ENCODE measurements around the gene NPB.

The NPB gene

DNA sequence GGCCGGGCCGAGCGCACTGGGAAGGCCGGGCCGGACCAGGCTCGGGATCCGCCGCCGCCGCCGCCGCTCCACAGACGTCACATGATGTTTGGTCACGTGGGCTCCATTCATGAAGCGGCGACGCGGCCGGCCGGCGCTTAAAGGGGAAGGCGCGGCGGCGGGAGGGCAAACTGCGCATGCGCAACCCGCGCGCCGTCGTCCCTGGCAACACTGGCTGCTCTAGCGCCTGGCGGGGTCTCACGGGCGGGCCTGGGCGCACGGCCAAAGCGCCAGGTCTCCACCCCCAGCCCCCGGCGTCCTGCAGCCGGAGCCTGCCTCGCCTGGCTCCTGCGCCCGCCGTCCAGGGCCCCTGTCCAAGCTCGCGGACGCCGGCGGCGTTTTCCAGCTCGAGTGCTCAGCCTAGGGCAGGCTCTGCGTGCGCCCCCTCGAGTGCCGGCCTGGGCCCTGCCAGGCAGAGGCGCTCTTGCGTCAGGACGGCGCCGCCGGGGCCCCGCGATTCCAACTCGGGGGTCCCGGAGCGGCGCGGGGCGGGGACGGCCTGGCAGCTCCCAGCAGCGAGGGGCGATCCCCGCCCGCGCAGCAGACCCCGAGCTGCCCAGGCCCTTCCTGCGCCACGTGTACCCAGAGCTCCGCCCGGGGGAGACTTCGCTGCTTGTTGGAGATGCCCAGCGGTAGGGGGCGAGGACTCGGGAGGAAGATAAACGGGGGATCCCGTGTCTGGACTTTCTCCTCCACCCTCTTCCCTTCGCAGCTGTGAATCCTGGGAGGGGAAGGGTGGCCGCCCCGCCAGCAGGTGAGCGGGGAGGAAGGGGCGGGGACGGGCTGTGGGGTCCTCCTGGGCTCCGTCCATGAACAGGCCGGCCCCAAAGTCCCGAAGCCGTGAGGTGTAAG, 25.9 kb downstream of the NPB start, which contains the start of gene MAFG:
Gene MAFG (minus strand): TSS at position 83 of the 891 bp plus-strand sequence. CDS start 4,550 bp downstream, outside the sequence.
- DNase-seq = peak; percentile 43

DNA sequence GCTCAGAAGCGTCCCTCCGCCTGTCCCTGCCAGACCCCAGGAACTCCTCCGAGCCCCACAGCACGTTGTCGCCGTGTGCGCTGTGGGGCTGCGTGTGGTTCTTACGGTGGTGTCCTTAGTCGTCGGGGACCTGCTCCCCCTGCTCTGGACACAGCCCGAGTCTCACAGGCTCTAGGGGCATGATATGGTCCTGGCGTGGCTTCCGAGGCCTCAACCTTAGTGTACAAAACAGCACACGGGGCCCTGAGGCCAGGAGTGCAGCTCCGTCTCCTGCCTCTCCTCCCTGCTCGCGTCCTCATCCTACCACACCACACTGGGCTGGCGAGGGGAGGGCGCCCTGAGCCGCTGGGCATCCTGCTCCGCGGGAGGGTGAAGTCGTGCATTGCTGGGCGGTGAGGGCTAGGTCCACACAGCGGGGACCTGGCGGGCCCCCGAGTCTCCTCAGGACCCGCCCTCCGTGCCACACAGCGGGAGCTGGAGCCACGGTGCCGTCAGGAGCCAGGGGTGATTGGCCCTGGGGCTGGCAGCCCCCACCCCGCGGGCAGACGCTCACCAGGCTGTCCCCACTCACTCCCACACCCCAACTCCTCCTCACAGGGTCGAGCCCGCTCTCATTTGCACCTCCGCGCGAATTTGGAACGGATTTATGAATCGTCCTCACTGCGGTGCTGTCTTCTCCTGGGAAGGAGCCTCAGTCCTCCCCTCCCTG, 26.7 kb downstream of the NPB start:
- no peak for DNase-seq

DNA sequence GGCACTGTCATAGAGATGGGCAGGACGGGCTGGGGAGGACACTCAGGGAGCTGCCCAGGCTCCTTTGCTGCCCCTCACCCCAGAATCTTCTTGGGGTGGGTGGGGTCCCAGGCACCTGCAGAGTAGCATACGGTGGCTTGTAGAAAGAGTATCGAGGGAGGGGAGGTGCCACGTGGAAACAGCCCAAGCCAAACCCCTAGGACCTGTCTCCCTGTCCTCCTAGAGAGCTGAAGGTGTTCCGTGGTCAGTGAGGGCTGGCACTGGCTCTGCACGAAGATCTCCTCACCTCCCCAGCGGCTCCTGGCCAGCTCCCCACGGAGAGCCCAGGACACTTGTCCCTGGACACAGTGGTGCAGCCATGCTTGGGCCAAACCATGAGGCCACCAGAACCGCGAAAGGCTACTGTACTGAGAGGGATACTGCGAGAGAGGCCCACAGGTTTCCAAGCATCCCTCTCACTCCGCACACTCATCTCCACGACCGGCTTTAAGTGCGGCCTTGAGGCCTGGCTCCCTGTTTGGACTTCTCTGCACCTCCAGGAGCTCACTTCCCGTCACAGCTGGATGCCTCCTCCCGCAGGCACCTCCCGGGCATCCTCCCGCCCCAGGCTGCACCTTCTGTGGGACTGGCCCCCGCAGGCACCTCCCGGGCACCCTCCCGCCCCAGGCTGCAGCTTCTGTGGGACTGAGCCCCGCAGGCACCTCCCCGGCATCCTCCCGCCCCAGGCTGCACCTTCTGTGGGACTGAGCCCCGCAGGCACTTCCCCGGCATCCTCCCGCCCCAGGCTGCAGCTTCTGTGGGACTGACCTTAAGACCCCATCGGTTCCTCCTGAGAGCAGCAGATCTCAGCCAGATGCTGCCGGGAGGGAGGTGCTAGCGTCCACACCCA, 27.5 kb downstream of the NPB start:
- no peak for DNase-seq

DNA sequence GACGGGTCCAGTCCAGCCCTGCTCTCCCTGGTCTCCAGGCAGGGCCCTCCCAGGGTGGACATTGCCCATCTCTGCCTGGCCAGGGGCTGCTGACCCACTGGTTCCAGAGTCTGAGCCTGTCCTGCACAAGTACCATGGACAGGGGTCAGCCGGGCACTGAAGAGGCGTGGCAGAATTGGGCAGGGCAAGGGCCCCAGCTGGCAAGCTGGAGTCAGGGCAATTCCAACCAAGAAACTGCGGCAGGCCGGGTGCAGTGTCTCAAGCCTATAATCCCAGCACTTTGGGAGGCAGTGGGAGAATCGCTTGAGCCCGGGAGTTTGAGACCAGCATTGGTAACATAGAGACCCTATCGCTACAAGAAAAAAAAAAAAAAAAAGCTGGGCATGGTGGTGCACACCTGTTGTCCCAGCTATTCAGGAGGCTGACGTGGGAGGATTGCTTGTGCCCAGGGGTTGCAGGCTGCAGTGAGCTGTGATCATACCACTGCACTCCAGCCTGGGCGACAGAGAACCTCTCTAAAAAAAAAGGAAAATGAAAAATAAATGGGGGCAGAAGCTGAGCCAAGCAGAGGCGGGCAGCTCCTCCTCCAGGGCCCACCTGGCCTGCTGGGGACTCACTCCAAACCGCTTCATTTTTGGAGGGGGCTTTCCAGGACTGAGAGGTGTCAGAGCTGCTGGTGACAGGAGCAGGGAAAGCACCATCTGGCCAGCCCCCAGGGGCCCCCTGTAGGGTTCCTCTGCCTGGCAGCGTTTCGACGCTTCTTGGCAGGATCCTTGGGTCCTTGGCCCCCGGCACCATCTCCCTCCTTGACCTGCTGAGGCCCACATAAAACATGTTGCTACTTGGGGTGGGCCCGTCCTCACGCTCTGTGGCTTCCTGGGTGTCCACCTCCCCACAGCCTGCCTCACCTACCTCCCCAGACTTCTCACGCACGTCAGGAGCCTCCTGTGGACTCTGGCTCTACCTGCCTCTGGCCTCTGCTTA, 28.4 kb downstream of the NPB start:
- DNase-seq = no peak

DNA sequence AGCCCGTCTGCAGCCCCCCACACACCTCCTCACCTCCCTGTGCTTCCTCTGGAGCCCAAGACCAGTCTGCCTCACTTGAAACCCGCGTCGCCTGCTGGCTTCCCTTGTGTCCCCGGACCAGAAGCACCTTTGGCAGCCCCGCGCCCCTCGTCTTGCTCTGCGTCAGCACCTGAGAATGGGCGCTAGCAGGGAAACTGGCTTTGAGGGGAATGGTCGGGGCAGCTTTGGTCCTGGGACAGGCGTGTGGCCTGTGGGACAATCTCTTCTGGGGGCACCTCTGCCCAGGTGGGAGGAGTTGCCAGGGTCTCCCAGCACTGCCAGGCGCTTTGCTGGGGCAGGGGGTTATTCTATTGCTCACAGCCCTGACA, 29.1 kb downstream of the NPB start:
- no peak for DNase-seq

DNA sequence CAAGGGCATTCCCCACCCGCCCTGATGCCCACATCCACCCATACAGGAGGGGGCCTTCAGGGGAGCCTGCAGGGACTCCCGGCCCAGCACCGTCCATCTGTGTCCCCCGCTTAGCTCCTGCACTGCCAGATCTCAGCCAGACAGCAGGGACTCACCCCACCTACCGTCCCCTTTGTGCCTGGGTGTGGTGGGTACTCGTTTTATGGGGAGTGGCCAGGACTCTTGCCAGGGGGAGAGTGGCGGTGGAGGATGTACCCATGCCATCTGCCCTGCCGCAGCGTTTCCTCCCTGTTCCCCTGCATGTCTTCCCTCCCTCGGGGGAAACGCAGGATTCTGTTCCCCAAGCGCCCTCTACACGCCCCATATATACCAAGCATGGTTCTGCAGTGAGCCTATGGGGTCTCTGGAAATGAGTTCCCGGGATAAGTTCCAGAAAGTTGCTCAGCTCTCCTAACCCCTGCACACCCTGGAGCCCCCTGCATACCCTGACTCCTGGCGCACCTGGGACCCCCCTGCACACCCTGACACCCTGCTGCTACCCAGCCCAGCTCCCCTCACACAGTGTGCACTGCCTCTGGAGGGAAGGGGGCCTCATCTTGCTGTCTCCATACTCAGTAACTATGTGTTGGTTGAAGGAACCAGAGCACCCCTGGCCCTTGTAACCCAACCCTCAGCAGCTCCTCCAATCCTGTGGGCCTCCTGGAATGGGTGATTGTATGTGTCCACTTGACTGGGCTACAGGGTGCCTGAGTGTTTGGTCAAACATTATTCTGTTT, 29.7 kb downstream of the NPB start:
- DNase-seq = peak; percentile 12

DNA sequence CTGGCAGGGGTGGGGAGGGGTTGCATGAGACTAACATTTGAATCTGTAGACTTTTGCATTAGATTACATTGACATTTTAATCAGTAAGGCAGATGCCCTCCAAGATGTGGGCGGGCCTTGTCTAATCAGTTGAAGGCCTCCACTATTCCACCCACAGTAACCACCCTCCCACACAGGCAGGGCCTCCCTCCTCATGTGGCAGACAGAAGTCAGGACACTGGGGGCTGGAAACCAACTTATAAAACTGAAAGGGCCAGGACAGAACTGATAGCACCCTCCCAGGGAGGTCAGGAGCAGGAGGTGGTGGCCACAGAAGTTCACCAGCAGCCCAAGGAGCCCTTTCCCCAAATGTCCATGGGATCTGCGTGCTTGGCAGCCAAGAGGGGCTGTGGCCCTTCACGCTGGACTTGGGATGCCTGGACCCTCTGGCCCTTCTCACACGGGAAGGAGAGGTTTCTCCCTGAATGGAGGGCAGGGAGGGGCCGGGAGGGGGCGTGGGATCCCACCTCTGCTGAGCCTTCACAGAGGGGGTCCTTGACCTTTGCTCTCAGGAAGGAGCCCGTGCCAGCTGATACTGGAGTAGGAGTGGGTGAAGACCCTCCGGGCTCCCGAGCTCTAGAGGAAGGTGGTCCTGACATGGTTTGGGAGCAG, 30.4 kb downstream of the NPB start:
- peak; percentile 17 for DNase-seq

DNA sequence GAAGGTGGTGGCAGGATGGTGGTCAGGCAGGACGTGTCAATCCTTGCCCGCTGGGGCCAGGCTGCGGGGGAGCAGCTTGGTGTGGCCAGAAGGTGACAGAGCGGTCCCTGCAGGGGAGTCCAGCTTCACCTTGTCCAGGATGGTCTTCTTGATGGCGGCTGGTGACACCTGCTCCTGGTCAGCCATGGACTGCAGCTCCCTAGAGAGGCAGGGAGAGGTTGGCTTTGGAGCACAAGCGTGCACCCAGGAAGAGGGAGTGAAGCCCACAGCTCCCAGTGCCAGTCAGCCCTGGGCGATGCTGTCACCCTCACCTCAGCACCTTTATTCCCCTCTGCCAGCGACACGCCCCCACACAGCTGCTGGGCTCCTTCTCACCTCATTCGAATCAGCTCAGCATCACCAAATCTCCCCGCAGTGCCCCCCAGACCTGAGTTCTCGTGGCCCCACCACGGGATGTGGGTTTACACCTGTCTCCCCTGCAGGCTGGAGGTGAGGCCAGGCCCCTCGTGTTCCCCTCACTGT, 31.2 kb downstream of the NPB start:
- DNase-seq = no peak

DNA sequence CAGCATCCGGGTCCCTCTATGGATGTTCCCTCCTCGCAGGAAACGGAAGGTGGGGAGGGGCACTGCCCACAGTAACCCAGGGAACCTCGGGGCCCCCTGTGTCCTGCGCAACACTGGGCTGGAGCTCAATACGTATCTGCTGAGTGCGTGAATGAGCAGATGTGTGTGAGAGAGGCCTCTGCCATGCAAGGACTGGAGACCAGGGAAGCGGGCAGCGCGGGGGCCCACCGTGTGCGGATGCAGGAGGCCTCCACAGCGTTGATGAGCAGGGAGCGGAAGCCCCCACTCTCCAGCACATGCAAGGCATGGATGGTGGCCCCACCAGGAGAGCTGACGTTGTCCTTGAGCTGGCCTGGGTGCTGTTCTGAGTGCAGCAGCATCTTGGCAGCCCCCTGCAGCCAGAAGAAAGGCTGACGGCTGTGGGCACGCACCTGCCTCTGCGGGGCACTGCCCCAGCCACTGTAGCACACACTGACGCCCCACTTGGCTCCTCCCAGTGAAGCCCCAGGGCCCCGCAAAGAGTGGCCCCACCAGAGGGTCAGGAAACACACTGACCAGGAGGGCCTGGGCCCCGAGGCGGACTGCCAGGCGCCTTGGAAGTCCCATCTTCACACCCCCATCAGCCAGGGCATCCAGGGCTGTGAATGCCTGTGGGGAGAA, 32.2 kb downstream of the NPB start:
- no peak for DNase-seq

DNA sequence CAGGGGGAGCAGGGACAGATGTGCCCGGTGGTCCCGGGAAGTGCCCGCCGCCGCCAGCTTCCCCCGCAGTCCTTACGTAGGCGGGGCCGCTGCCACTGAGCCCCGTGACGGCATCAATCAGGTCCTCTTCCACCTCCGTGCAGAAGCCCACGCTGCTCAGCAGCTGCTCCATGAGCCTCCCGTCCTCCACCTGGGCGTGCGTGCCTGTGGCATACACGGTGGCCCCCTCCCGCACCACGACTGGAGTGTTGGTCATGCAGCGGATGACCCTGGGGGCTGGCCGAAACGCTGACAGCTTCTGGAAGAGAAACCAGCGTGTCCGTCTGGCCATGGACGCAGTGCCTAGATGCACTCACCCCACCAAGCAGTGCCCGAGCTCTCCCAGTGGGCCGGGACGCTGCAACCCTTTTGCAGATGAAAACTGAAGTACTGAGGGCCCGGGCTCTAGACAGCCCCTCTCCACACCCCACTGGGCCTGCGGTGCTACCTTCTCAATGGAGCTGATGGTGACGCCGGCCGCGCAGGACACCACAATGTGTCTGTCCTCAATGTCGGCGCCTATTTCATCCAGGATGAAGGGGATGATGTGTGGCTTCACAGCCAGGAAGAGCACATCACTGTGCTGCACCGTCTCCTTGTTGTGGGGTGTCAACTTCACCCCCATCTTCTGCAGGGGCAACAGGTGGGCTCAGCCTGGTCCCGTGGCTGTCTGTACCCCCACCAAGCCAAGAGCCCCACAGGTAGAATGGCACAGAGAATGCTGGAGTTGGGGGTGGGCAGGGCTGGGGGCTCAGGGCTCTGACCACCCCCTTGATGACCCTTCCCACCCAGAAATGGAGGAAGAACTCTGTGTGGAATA, 33.0 kb downstream of the NPB start:
- DNase-seq = no peak

DNA sequence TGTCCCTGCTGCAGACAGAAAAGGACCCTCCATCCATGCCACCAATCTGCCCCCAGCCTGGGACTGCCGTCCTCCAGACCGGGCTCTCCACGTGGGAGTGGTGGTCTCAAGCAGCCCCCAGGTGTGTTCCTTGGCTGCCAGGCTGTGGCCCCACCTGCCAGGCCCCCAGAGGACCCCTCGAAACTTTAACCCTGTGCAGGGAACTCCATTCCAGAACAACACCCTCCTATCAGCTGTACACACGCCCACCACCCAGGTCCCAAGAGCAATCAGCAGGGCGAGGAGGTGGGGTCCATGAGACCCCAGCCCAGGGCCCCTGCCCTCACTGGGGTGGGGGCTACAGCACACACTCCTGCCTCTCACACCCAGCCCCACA, 33.7 kb downstream of the NPB start:
- DNase-seq = no peak

DNA sequence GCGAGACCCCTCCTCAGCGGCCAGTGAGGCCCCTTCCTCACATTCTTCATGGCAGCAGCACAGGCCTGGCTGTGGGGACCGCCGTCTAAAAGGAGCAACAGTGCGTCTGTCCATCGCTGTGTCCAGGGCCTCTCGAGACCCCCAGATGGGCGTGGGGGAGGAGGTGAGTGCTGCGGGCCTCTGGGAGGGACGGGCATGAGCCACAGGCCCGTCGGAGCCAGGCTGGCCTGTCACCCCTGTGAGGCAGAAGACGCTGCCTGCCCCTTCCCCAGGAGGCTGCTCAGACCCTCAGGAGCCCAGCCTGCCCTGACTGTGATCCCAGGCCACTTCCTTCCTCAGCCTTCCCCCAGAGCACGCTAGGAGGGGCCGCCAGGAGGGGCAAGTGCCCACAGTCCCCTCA, 37.2 kb downstream of the NPB start:
- DNase-seq = no peak

DNA sequence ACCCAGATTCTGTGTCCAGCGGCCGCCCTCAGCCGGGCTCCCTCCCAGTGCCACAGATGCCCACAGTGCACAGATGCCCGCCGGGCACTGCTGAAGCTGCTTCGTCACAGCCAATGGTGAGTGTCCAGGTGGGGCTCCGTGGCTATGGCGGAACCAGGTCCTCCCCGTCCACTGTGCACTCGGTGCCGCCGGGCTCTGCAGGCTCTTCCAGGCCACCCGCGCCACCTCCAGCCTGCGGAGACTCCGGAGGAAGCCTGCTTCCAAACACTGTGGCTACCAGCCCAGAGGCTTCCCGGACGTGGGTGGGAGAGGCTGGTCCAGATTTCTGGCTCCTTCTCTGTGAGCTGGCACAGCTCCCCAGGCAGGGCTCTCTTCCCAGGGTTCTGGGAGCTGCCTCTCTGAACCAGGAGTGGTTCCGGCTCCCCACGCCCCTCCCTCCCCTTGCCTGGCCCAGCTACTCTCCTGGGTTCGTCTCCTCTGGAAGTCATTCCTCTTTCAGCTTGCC, 37.9 kb downstream of the NPB start:
- DNase-seq = no peak

DNA sequence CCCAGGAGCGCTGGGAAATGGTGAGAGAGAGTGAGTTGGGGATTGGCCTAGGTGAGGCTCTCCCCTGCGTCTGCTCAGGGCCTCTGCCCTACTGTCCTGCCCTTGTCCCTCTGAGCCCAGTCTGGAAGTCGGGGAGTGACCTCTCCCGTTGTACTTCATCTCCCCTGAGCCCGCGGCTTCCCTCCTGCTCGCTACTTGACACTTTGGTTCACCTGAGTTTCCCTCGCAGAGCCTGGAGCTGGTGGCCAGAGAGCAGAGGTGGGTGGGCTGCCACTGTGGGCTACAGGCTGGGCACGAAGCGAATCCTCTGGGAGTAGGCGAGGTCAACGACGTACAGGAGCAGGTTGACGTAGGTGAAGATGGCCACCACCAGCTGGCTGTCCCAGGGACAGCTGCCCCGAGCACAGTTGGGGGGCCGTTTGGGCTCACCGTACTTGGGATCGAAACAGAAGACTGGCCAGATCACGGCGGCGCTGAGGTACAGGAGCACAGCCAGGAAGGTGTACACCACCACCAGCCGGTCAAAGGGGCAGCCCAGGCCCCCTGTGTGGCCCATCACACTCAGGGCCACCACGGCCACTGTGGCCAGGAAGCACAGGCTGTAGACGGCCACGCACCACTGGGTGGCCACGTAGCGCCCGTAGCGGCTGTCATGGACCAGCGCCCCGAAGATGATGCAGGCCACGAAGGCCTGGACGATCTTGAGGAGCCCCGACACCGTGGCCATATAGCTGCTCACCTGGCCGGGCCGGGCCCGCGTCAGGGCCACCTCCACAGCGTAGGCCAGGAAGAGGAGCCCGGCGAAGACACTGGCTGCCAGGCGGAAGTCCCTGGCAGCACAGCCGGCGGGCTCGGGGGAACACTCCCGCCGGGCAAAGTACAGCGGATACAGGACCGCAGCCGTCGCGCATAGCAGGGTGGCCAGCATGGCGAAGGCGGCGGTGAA, 38.8 kb downstream of the NPB start:
- DNase-seq = no peak

DNA sequence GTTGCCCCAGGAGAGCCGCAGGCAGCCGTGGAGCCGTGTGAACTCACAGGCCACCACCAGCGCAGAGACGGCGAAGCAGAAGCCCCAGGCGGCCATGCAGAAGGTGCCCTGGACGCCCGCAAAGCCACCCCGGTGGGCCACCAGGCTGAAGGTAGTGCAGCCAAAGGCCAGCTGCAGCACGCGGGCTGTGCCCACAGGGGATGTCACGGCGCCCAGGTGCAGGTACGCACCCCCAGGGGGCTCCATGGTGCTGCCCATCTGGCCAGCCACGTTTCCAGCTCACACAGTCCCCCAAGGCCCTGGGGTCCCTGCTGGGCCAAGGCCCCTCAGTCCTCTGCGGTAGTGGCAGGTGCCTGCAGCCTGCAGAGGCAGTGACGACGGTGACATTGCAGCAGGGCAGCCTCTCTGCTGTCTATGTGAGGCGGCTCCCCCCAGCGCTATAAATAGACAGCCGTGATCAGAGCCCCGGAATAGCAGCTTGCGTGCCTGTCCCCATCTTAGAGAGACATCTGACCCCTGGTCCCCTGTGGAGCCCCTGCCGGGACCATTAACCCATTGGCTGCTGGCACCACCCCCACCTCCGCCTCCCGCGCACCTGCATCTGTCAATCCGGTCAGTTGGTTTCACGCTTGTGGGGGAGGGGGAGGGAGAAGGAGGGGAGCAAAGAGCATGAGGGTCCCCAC, 39.6 kb downstream of the NPB start:
- no peak for DNase-seq

DNA sequence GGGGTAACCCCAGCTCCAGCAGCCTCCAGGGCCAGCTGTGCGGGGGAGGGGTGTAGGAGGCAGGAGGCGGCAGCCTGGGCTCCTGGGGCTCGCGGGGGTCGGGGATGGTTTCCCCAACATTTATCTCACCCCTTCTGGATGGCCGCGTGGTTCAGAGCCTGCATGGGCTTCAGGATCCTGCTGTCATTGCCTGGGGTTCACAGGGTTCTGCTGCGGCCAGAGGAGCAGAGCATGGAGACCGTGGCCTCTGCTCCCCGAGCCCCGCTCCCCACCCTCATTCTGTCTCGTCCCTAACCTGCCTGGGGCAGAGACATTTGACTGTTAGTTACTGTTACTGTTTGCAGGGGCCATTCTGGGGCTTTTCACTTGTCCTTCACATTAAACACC, 40.1 kb downstream of the NPB start:
- no peak for DNase-seq

DNA sequence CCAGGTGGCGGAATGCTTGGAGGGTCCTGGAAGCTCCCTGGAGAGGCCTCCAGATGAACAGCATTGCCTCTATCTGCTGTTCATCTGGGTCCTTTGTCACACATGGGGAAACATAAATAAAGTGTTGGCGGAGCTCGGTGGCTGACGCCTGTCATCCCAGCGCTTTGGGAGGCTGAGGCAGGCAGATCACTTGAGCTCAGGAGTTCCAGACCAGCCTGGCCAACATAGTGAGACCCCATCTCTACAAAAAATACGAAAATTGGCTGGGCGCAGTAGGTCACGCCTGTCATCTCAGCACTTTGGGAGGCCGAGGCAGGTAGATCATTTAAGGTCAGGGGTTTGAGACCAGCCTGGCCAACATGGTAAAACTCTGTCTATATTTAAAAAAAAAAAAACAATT, 42.8 kb downstream of the NPB start:
- no peak for DNase-seq
